BE2C (cell line): ENCODE measurements around the gene ACAP1.

ENCODE experiments used
- DNase-seq: peaks from one replicate; pipeline ENCODE4 v3.0.0-alpha.2; 2020
- H3K27me3 ChIP-seq: fragments of 250-450 bp; sonication (Bioruptor Pico); 2 replicates; pipeline ENCODE4 v1.5.1; 2020; ENCODE audit warnings: mild to moderate bottlenecking
- H3K36me3 ChIP-seq: fragments of 250-450 bp; sonication (Bioruptor Pico); 2 replicates; pipeline ENCODE4 v1.5.1; 2020; ENCODE audit warnings: mild to moderate bottlenecking
- H3K4me1 ChIP-seq: fragments of 250-450 bp; sonication (Bioruptor Pico); 2 replicates; pipeline ENCODE4 v1.5.1; 2020
- H3K4me3 ChIP-seq: 2 replicates; pipeline ENCODE4 v1.5.1; 2011; ENCODE audit warnings: low read depth, low read length
- H3K9me3 ChIP-seq: fragments of 250-450 bp; sonication (Bioruptor Pico); 2 replicates; pipeline ENCODE4 v1.5.1; 2020
- TF ChIP-seq, protein P1 (sequence below): IDR thresholded peaks from 2 replicates; pipeline ENCODE4 v1.5.1; 2012; ENCODE audit warnings: mild to moderate bottlenecking, low read depth, low read length

Gene ACAP1

DNA sequence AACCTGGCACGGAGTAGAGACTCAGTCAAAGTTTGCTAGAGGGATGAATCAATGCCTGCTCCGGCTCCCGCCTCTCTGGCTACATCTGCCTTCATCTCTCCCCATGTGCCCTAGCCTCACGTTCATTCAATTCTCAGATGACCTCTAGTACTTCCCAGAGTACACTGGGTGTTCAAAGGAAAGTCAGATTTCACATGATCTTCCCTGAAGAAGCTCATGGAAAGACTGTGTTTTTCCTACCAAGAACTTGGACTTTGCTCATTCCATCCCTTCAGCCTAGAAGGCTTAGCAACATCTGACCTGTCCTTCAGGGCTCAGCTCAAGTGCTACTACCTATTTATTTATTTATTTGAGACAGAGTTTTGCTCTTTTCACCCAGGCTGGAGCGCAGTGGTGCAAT is 33.5 kb downstream of the ACAP1 start:
- Histone ChIP-seq H3K4me1 (no peaks in the 10 kb centered on the region), H3K36me3 (no peaks in the 10 kb centered on the region), H3K4me3 (no peak overlapping the region), H3K27me3 (no peaks in the 10 kb centered on the region), H3K9me3 (no peaks in the 10 kb centered on the region)
- no peak for DNase-seq
- TF ChIP-seq, protein P1, sequence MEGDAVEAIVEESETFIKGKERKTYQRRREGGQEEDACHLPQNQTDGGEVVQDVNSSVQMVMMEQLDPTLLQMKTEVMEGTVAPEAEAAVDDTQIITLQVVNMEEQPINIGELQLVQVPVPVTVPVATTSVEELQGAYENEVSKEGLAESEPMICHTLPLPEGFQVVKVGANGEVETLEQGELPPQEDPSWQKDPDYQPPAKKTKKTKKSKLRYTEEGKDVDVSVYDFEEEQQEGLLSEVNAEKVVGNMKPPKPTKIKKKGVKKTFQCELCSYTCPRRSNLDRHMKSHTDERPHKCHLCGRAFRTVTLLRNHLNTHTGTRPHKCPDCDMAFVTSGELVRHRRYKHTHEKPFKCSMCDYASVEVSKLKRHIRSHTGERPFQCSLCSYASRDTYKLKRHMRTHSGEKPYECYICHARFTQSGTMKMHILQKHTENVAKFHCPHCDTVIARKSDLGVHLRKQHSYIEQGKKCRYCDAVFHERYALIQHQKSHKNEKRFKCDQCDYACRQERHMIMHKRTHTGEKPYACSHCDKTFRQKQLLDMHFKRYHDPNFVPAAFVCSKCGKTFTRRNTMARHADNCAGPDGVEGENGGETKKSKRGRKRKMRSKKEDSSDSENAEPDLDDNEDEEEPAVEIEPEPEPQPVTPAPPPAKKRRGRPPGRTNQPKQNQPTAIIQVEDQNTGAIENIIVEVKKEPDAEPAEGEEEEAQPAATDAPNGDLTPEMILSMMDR, result no peak

DNA sequence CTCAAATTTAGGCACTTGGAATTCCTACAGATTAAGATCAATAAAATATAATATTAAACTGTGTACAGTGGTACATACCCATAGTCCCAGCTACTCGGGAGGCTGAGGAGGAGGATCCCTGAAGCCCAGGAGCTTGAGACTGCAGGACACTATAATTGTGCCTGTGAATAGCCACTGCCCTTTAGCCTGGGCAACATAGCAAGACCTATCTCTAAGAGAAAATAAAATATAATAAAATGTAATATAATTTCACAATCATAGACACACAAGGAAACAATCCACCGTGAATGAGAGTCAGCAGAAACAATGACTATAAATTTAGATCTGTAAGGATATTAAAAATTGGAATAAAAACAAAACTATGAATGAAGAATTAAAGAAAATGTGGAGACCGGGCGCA is 34.5 kb downstream of the ACAP1 start:
- Histone ChIP-seq H3K27me3 (no peaks in the 10 kb centered on the region), H3K4me1 (no peaks in the 10 kb centered on the region), H3K36me3 (no peaks in the 10 kb centered on the region), H3K4me3 (no peak overlapping the region), H3K9me3 (no peaks in the 10 kb centered on the region)
- DNase-seq, result no peak
- TF ChIP-seq, protein P1, result no peak

DNA sequence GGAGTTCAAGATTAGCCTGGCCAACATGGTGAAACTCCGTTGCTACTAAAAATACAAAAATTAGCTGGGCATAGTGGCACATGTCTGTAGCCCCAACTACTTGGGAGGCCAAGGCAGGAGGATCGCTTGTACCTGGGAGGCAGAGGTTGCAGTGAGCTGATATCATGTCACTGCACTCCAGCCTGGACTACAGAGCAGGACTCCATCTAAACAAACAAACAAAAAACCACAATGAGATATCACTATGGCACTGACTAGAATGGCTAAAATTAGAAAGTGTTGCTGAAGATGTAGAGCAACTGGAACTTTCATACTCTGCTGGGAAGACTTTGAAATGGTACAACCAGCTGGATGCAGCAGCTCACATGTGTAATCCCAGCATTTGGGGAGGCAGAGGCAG is 38.0 kb downstream of the ACAP1 start:
- Histone ChIP-seq H3K27me3 (no peaks in the 10 kb centered on the region), H3K4me3 (no peak overlapping the region), H3K36me3 (no peaks in the 10 kb centered on the region), H3K9me3 (no peaks in the 10 kb centered on the region), H3K4me1 (no peaks in the 10 kb centered on the region)
- TF ChIP-seq, protein P1, result no peak
- no peak for DNase-seq

DNA sequence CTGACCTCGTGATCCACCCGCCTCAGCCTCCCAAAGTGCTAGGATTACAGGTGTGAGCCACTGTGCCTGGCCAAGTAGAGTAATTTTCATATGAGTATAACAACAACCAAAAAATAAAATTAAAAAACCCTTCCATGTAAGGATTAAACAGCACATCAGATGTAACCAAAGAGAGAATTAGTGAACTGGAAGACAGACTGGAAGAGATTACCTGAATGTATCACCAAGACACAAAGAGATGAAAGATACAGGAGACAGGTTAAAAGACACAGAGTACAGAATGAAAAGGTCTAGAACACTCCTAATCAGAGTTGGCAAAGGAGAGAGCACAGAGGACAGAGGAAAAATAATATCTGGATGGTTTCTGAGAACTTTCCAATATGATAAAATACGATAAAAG is 42.8 kb downstream of the ACAP1 start:
- DNase-seq, result no peak
- Histone ChIP-seq H3K36me3 (no peaks in the 10 kb centered on the region), H3K27me3 (0 out of 2 replicates have a peak, but pooled peaks cover 3% of the 10 kb centered on the region), H3K4me3 (no peak overlapping the region), H3K9me3 (no peaks in the 10 kb centered on the region), H3K4me1 (no peaks in the 10 kb centered on the region)
- TF ChIP-seq, protein P1, result no peak

DNA sequence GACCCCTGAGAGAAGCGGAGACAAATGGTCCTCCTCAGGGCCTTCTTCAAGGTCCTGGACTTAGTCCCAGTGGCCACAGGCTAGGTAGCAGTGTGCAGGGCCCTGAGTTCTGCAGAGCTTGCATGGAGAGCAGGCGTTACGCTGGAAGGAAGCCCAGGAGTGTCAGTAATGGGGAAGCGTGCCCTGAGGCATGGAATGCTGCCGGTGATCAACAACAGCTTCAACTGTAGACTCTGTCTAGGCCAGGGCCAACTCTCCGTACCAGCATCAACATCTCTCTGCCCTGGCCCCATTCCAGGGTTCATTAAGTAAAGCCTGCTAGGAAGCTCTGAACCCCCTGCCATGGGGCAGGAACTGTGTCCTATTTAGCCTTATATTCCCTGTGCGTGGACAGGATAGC is 44.0 kb downstream of the ACAP1 start:
- no peaks in the 10 kb centered on the region for H3K36me3 ChIP-seq
- no peaks in the 10 kb centered on the region for H3K9me3 ChIP-seq
- no peaks in the 10 kb centered on the region for H3K4me1 ChIP-seq
- no peak overlapping the region for H3K4me3 ChIP-seq
- TF ChIP-seq, protein P1, result no peak
- H3K27me3 ChIP-seq, result 0 out of 2 replicates have a peak, but pooled peaks cover 3% of the 10 kb centered on the region
- DNase-seq, result peak; percentile 45

DNA sequence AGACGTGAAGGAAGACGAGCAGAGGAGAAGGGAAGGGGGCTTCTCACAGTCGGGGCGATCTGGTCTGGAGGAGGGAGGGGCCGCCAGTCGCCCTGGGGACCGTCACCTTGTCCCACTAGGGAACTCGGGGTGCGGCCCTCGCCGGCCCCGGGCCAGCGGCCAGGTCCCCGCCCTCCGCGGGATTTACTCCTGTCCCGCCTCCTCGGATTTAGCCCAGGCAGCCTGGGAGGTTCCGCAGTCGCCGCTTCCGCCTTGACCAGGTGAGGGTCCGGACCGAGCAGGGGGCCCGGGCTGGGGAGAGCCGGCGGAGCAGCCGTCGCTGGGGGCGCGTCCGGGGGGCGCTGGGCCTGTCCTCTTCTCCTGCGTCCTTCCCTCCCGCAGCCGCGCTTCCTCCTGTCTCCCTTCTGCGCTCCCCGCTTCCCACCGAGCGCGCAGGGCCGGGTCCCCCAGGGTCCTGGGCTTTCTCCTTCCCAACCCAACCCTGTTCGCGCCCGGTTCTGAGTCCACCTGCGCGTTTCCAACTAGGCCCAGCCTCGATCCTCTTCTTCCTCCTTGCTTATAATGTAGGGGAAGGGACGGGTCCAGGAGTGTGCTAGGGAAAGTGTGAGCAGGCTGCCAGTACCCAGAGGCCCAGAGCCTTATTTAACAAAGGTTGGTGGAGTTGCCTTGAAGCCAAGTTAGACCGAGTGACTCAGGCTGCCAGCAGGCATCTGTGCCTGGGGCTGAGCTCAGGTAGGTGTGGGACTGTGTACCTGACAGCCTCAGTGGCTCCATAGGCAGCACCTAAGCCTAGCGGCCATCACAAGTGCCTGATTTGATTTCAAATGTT is 44.7 kb downstream of the ACAP1 start, which contains the start of gene TNK1:
TSS of gene TNK1 (plus strand) at position 235 of the 829 bp plus-strand sequence. CDS start 1,838 bp downstream, outside the sequence.
- H3K36me3 ChIP-seq, result no peaks in the 10 kb centered on the region
- H3K4me3 ChIP-seq, result no peak within 1 kb of the TSS
- no peaks in the 10 kb centered on the region for H3K4me1 ChIP-seq
- TF ChIP-seq, protein P1, result no peak
- DNase-seq, result no peak
- H3K27me3 ChIP-seq, result 0 out of 2 replicates have a peak, but pooled peaks cover 3% of the 10 kb centered on the region
- H3K9me3 ChIP-seq, result no peaks in the 10 kb centered on the region
